HEK293 (cell line): ENCODE results near the gene ADAMTSL3.

ENCODE experiments used
- ZNF791 ChIP-seq: fragments of 450-650 bp; formaldehyde crosslinking; IDR thresholded peaks from 2 replicates; pipeline ENCODE4 v1.5.1; 2016; ENCODE audit warnings: missing biosample characterization, missing genetic modification characterization
- TF ChIP-seq, protein P1 (sequence below): fragments of 450-650 bp; formaldehyde crosslinking; IDR thresholded peaks from 2 replicates; pipeline ENCODE4 v1.5.1; 2016; ENCODE audit warnings: missing biosample characterization, missing genetic modification characterization

DNA sequence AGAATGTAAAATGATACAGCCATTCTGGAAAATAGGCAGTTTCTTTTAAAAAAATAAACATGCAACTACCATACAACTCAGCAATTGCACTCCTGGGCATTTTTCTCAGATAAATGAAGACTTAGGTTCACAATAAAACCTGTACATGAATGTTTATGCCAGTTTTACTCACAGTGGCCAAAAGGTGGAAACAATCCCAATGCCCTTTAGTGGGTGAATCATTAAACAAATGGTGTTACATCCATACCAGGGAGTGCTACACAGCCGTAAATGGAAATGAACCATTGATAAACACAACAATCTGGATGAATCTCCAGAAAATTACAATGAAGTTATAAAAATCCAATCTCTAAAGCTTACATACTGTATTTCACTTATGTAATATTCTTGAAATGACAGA, 140.3 kb downstream of the ADAMTSL3 start:
- TF ChIP-seq, protein P1, sequence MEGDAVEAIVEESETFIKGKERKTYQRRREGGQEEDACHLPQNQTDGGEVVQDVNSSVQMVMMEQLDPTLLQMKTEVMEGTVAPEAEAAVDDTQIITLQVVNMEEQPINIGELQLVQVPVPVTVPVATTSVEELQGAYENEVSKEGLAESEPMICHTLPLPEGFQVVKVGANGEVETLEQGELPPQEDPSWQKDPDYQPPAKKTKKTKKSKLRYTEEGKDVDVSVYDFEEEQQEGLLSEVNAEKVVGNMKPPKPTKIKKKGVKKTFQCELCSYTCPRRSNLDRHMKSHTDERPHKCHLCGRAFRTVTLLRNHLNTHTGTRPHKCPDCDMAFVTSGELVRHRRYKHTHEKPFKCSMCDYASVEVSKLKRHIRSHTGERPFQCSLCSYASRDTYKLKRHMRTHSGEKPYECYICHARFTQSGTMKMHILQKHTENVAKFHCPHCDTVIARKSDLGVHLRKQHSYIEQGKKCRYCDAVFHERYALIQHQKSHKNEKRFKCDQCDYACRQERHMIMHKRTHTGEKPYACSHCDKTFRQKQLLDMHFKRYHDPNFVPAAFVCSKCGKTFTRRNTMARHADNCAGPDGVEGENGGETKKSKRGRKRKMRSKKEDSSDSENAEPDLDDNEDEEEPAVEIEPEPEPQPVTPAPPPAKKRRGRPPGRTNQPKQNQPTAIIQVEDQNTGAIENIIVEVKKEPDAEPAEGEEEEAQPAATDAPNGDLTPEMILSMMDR, result no peak
- TF ChIP-seq ZNF791 (tag by site-specific recombination), result no peak
